ENCODE data around the gene FRG1.
"Not testable (repeated sequence)": the region's sequence is repeated elsewhere in the genome, so short reads cannot be mapped to it uniquely, and the experiment has no call there.

The FRG1 gene

DNA sequence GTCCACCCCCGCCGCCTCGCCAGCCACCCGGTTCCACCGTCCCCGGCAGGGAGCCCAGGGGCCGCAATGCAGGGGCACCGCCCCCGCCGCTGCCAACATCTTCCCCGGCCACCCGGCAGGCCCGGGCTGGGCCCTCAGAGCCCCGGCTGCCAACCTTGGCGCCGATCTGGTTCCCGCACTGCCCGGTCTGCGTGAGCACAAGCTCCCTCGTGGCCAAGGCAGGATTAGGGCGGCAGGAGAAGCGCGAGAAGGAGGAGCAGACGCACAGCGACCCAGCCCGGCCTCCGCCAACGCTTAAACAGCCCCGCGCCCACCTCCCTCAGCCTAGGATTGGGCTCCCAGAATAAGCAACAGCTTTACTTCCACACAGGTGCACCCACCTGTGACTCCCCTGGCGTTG is 44.0 kb downstream of the FRG1 start:
- DNase-seq (ENCODE audit: extremely low read depth in 1 of 2, low read depth in 1 of 2): not testable (repeated sequence)

DNA sequence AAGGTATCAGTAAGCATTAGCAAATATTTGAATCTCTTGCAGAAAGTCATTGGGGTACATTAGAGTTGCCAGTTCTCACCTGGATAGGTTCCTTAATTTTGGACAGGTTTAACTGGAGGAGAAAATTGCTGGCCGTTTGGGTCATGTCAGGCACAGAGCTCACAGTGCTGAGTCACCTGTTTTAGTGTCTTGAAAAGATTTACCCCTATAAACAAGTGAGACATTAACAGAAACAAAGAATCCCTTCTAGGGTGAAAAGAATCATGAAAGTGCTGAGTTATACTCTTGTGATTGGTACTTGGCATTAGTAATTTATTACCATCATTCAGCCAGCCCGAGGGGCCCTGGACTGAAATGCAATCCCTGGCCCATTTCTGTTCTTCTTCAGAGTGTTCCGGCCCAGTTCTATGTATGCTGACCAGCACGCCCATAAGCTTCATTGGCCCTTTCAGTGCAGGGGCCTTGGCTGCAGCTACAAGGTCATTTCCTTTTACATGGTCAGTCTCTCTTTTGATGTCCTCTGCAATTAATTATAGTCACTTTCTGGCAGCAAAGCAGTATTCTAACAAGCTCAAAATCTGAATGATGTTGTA is 45.1 kb downstream of the FRG1 start:
- not testable (repeated sequence) for DNase-seq (ENCODE audit: extremely low read depth in 1 of 2, low read depth in 1 of 2)

DNA sequence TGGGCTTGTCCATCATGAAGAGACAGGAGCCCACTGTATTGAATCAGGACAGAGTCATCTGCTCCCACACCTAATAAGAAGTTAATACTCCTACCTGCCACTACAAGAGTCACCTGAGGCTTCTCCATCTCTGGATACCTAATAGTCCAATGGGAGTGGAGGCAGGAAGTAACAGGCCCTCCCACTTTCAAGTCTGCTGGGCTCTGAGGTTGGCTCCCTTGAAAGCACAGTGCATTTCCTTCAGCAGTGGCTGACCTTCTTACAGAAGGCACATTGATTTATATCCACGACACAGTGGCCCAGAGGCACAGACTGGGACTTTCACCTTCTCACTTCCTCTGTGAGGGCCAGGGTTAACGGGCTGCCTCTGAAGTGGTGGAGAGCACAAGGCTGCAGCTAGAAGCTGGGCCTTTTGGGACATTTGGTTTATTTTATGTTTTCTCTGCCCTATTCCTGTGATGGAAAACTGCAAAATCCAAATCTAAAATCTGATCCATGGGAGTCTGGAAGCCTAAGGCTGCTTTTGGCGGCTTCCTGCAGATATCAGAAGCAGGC is 48.3 kb downstream of the FRG1 start:
- DNase-seq (ENCODE audit: extremely low read depth in 1 of 2, low read depth in 1 of 2): no peak

DNA sequence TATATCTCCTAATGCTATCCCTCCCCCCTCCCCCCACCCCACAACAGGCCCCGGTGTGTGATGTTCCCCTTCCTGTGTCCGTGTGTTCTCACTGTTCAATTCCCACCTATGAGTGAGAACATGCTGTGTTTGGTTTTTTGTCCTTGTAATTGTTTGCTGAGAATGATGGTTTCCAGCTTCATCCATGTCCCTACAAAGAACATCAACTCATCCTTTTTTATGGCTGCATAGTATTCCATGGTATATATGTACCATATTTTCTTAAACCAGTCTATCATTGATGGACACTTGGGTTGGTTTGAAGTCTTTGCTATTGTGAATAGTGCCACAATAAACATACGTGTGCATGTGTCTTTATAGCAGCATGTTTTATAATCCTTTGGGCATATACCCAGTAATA is 49.3 kb downstream of the FRG1 start:
- DNase-seq (ENCODE audit: extremely low read depth in 1 of 2, low read depth in 1 of 2): not testable (repeated sequence)

All from stimulated activated CD8-positive, alpha-beta memory T cell treated with anti-CD3 and anti-CD28 coated beads, Interleukin-7, amount 100 ng/mL, for 48 hours (primary cell).